ENCODE measurements around the gene YY1. TPM values are rescaled to one million over a fixed set of nuclear protein-coding genes. Genes with fewer than 3 reads are reported as not detected.

The YY1 gene
- total RNA-seq, 2 donors from 2014 or later = 44.4 to 60.7 TPM

- TF ChIP-seq CTCF (IDR thresholded peaks at IDR 0.05) = no peak
- no peaks in the 10 kb centered on the region for H3K27me3 ChIP-seq (replicated peaks; ENCODE audit: insufficient read depth)
- no peak overlapping the region for H3K27ac ChIP-seq
- no peak overlapping the region for H3K4me3 ChIP-seq
- H3K4me1 ChIP-seq (replicated peaks) = no peaks in the 10 kb centered on the region
- DNase-seq (ENCODE audit: low spot score) = no peak
- no peaks in the 10 kb centered on the region for H3K9me3 ChIP-seq
- intact Hi-C loops (cut with DNase I) = no loop called here
- 86% methylated on average over 15 of the region's 15 CpGs for WGBS
- H3K36me3 ChIP-seq = no peaks in the 10 kb centered on the region
These were observed 83.4 kb downstream of the YY1 start for GRCh38 chr14:100322138-100322957.

- DNase-seq (ENCODE audit: low spot score) = no peak
- Histone ChIP-seq H3K9me3 (no peaks in the 10 kb centered on the region), H3K4me3 (no peak within 1 kb of the TSS), H3K27ac (no peak within 1 kb of the TSS), H3K36me3 (no peaks in the 10 kb centered on the region), H3K4me1 (replicated peaks) (no peaks in the 10 kb centered on the region), H3K27me3 (replicated peaks; ENCODE audit: insufficient read depth) (no peaks in the 10 kb centered on the region)
- no peak for TF ChIP-seq CTCF (IDR thresholded peaks at IDR 0.05)
- no peak for TF ChIP-seq POLR2AphosphoS5 (IDR thresholded peaks at IDR 0.05)
- TF ChIP-seq POLR2A (IDR thresholded peaks at IDR 0.05) = no peak
- intact Hi-C loops (cut with DNase I) = no loop called here
- 90% methylated on average over 16 of the region's 16 CpGs for WGBS
These were observed 84.4 kb downstream of the YY1 start, which contains the start of gene SLC25A47 for GRCh38 chr14:100323121-100323941. Gene SLC25A47, plus strand, starts transcription at chr14:100323339. Its CDS starts 76 bp downstream, at chr14:100323415.

GRCh38 chr14:100323942-100324307, 85.0 kb downstream of the YY1 start:
- H3K4me3 ChIP-seq = no peak overlapping the region
- intact Hi-C loops (cut with DNase I) = no loop called here
- H3K9me3 ChIP-seq = no peaks in the 10 kb centered on the region
- 86% methylated on average over 7 of the region's 8 CpGs for WGBS
- TF ChIP-seq POLR2AphosphoS5 (IDR thresholded peaks at IDR 0.05) (no peak), CTCF (IDR thresholded peaks at IDR 0.05) (no peak), POLR2A (IDR thresholded peaks at IDR 0.05) (no peak)
- no peaks in the 10 kb centered on the region for H3K36me3 ChIP-seq
- no peak for DNase-seq (ENCODE audit: low spot score)
- no peaks in the 10 kb centered on the region for H3K27me3 ChIP-seq (replicated peaks; ENCODE audit: insufficient read depth)
- no peaks in the 10 kb centered on the region for H3K4me1 ChIP-seq (replicated peaks)
- H3K27ac ChIP-seq = no peak overlapping the region

- no peak overlapping the region for H3K4me3 ChIP-seq
- H3K36me3 ChIP-seq = no peaks in the 10 kb centered on the region
- no peak overlapping the region for H3K27ac ChIP-seq
- 46% methylated on average over 17 of the region's 17 CpGs for WGBS
- DNase-seq (ENCODE audit: low spot score) = no peak
- intact Hi-C loops (cut with DNase I) = no loop called here
- TF ChIP-seq CTCF (IDR thresholded peaks at IDR 0.05) (no peak), POLR2A (IDR thresholded peaks at IDR 0.05) (no peak), POLR2AphosphoS5 (IDR thresholded peaks at IDR 0.05) (no peak)
- H3K4me1 ChIP-seq (replicated peaks) = no peaks in the 10 kb centered on the region
- no peaks in the 10 kb centered on the region for H3K27me3 ChIP-seq (replicated peaks; ENCODE audit: insufficient read depth)
- no peaks in the 10 kb centered on the region for H3K9me3 ChIP-seq
These were observed 86.3 kb downstream of the YY1 start for GRCh38 chr14:100325231-100325632.
